Breast epithelium (tissue), 3 donors: Measurements from ENCODE around the gene REX1BD.

Source experiments
- POLR2A ChIP-seq: fragments of 450-650 bp; IDR thresholded peaks from one replicate; pipeline ENCODE4 v1.6.1; 2016; ENCODE audit warnings: antibody characterized with exemption, mild to moderate bottlenecking, moderate library complexity
- POLR2AphosphoS5 ChIP-seq, 3 donors: sonication (generic); formaldehyde crosslinking; IDR thresholded peaks; one replicate each; pipeline ENCODE4 v1.6.1; 2017; ENCODE audit warnings: antibody characterized with exemption in 3 of 3
- TF ChIP-seq, protein P1 (sequence below), 3 donors: fragments of 450-650 bp; IDR thresholded peaks; one replicate each; pipeline ENCODE4 v1.5.1; 2016 to 2017; ENCODE audit warnings: antibody characterized with exemption in 3 of 3, mild to moderate bottlenecking in 3 of 3, moderate library complexity in 3 of 3

DNA sequence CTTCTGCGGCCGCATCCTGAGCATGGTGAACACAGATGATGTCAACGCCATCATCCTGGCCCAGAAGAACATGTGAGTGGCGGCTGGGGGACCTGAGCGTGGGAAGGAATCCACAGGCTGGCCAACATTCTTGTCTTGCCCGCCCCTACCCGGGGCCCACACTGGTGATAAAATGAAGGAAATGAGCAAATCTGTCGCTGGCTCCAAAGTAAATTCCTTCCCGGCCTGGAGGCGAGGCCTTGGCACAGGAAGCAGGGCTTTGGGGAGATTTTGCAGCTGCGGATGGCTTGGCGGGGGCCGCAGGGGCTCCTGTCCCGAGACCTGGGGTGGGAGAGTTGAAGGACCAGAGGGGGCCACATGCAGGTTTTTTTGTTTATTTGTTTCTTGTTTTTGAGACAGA, 26.5 kb upstream of the REX1BD start:
- TF ChIP-seq, protein P1, sequence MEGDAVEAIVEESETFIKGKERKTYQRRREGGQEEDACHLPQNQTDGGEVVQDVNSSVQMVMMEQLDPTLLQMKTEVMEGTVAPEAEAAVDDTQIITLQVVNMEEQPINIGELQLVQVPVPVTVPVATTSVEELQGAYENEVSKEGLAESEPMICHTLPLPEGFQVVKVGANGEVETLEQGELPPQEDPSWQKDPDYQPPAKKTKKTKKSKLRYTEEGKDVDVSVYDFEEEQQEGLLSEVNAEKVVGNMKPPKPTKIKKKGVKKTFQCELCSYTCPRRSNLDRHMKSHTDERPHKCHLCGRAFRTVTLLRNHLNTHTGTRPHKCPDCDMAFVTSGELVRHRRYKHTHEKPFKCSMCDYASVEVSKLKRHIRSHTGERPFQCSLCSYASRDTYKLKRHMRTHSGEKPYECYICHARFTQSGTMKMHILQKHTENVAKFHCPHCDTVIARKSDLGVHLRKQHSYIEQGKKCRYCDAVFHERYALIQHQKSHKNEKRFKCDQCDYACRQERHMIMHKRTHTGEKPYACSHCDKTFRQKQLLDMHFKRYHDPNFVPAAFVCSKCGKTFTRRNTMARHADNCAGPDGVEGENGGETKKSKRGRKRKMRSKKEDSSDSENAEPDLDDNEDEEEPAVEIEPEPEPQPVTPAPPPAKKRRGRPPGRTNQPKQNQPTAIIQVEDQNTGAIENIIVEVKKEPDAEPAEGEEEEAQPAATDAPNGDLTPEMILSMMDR (IDR thresholded peaks at IDR 0.05): no peak
- TF ChIP-seq POLR2AphosphoS5 (IDR thresholded peaks at IDR 0.05) (no peak), POLR2A (no peak)
